Right renal pelvis (tissue), 4 donors: ENCODE results near the gene KCNJ10. TPM values are rescaled to one million over a fixed set of nuclear protein-coding genes. Genes with fewer than 3 reads are reported as not detected.

Experiments used
- polyA plus RNA-seq, 4 donors: library from polyadenylated mRNA; unstranded; fragments of 120-200 nt; gene quantifications; one replicate each; pipeline ENCODE4 v1.2.1, GENCODE V29; 2013; ENCODE audit not compliant: insufficient read length in 4 of 4

Gene KCNJ10
- polyA plus RNA-seq, 4 donors: 24.5 to 33.1 (median 30.7) TPM

Other genes with a start within 250 kb of the KCNJ10 start
- under 1 TPM; 0.62 to 0.82 (median 0.72) TPM for gene SLAMF8, start 243.3 kb downstream of the KCNJ10 start, polyA plus RNA-seq
- gene VSIG8, start 207.5 kb downstream of the KCNJ10 start, polyA plus RNA-seq: under 1 TPM; 0.13 to 0.65 (median 0.38) TPM
- 1 to 10 TPM; 2.6 to 3.5 (median 3.3) TPM for gene CFAP45, start 170.0 kb downstream of the KCNJ10 start, polyA plus RNA-seq
- 100 to 1,000 TPM; 123 to 160 (median 142) TPM for gene TAGLN2, start 144.7 kb downstream of the KCNJ10 start, polyA plus RNA-seq
- 10 to 100 TPM; 13.4 to 18.7 (median 15.5) TPM for gene IGSF9, start 124.5 kb downstream of the KCNJ10 start, polyA plus RNA-seq
- gene SLAMF9, start 115.9 kb downstream of the KCNJ10 start, polyA plus RNA-seq: not detected
- gene PIGM, start 38.2 kb downstream of the KCNJ10 start, polyA plus RNA-seq: 10 to 100 TPM; 11.4 to 14.6 (median 14.0) TPM
- under 1 TPM in 3 of 4 donors, not detected in 1; 0.04 to 0.13 (median 0.10) TPM for gene KCNJ9, start 11.4 kb upstream of the KCNJ10 start, polyA plus RNA-seq
- 10 to 100 TPM; 30.0 to 42.3 (median 31.4) TPM for gene IGSF8, start 28.5 kb upstream of the KCNJ10 start, polyA plus RNA-seq
- gene ATP1A2, start 45.6 kb upstream of the KCNJ10 start, polyA plus RNA-seq: 1 to 10 TPM; 3.7 to 5.3 (median 4.5) TPM
- gene ATP1A4, start 81.4 kb upstream of the KCNJ10 start, polyA plus RNA-seq: 1 to 10 TPM in 1 of 4 donors, under 1 TPM in 2, not detected in 1; 0.06 to 1.2 (median 0.71) TPM
- gene CASQ1, start 120.4 kb upstream of the KCNJ10 start, polyA plus RNA-seq: under 1 TPM in 3 of 4 donors, not detected in 1; 0.21 to 0.53 (median 0.47) TPM
- gene PEA15, start 135.2 kb upstream of the KCNJ10 start, polyA plus RNA-seq: 100 to 1,000 TPM; 104 to 131 (median 129) TPM
- 100 to 1,000 TPM; 198 to 238 (median 203) TPM for gene DCAF8, start 192.4 kb upstream of the KCNJ10 start, polyA plus RNA-seq
- 10 to 100 TPM; 81.9 to 87.2 (median 82.8) TPM for gene PEX19, start 215.0 kb upstream of the KCNJ10 start, polyA plus RNA-seq